HepG2 (cell line): ENCODE results near the gene ERMAP. TPM values are rescaled to one million over a fixed set of nuclear protein-coding genes. Genes with fewer than 3 reads are reported as not detected.

Source experiments
- ASH2L ChIP-seq: fragments of 300-600, 200-600 bp; sonication (generic); IDR thresholded peaks from 2 replicates; pipeline ENCODE4 v1.7.0; 2017; ENCODE audit warnings: low read depth, mild to moderate bottlenecking, moderate library complexity, mixed read lengths, low read length; ENCODE audit not compliant: insufficient read length
- GATAD2A ChIP-seq: IDR thresholded peaks from 2 replicates; pipeline ENCODE4 v1.6.1; 2016
- HCFC1 ChIP-seq: fragments of 150-350 bp; IDR thresholded peaks from 2 replicates; pipeline ENCODE4 v1.6.1; 2014; ENCODE audit warnings: low read depth, low read length
- HMGXB4 ChIP-seq, 2 experiments: sonication (generic) in 1 of 2; formaldehyde crosslinking in 1 of 2; IDR thresholded peaks; 2 replicates each; pipeline versions ENCODE4 v1.4.0 to v1.6.1; 2018 to 2020; ENCODE audit warnings: missing genetic modification reagents in 2 of 2, borderline replicate concordance in 1 of 2, low read depth in 1 of 2, mild to moderate bottlenecking in 1 of 2, missing biosample characterization in 1 of 2
- HOXA5 ChIP-seq: sonication (generic); formaldehyde crosslinking; IDR thresholded peaks from 2 replicates; pipeline ENCODE4 v1.4.0; 2020; ENCODE audit warnings: missing genetic modification reagents
- KMT2A ChIP-seq: sonication (generic); formaldehyde crosslinking; IDR thresholded peaks from 2 replicates; pipeline ENCODE4 v1.4.0; 2020; ENCODE audit warnings: missing genetic modification reagents
- SIN3A ChIP-seq: IDR thresholded peaks from 2 replicates; pipeline ENCODE4 v1.6.1; 2011; ENCODE audit warnings: low read depth, mild to moderate bottlenecking, control low read depth, low read length, borderline replicate concordance
- ZC3H4 ChIP-seq: sonication (generic); formaldehyde crosslinking; IDR thresholded peaks from 2 replicates; pipeline ENCODE4 v1.4.0; 2020; ENCODE audit warnings: missing genetic modification reagents, borderline replicate concordance
- ZNF263 ChIP-seq: sonication (generic); formaldehyde crosslinking; IDR thresholded peaks from 2 replicates; pipeline ENCODE4 v1.4.0; 2020; ENCODE audit warnings: missing genetic modification reagents
- ZNF337 ChIP-seq: sonication (generic); formaldehyde crosslinking; IDR thresholded peaks from 2 replicates; pipeline ENCODE4 v1.5.1; 2020; ENCODE audit warnings: missing genetic modification reagents, low read depth, mild to moderate bottlenecking, borderline replicate concordance
- ZNF770 ChIP-seq: sonication (generic); formaldehyde crosslinking; IDR thresholded peaks from 2 replicates; pipeline ENCODE4 v1.5.0; 2020; ENCODE audit warnings: mild to moderate bottlenecking, missing genetic modification reagents
- polyA plus RNA-seq, 8 experiments: library from polyadenylated mRNA; depleted of rRNA in 3 of 8; stranded (reverse) in 7 of 8; unstranded in 1 of 8; fragments of >200 nt; fragmentation: Illumina TruSeq in 4 of 8; extraction: Trizol in 4 of 8; gene quantifications; 2 replicates each; pipeline versions ENCODE4 v1.2.1 to v1.2.3, GENCODE V29; 2011 to 2016; ENCODE audit warnings: low read depth in 4 of 8, missing spikeins in 1 of 8, mixed read lengths in 1 of 8; ENCODE audit not compliant: insufficient read depth in 1 of 8
- total RNA-seq, 5 experiments: library from RNA; depleted of rRNA; stranded (reverse); fragments of >200 nt; fragmentation: Illumina TruSeq; extraction: Trizol; gene quantifications; 2 replicates each; pipeline ENCODE4 v1.2.3, GENCODE V29; 2016; ENCODE audit warnings: low read depth in 1 of 5
- TF ChIP-seq, protein P1 (sequence below): sonication (generic); formaldehyde crosslinking; IDR thresholded peaks from 2 replicates; pipeline ENCODE4 v1.4.0; 2020; ENCODE audit warnings: missing genetic modification reagents
- TF ChIP-seq, protein P2 (sequence below), 2 experiments: fragments of 450-650 bp in 1 of 2; sonication (generic) in 1 of 2; formaldehyde crosslinking in 1 of 2; IDR thresholded peaks; 2 replicates each; pipeline versions ENCODE4 v1.6.1 to v1.8.0; 2016 to 2022; ENCODE audit warnings: antibody characterized with exemption in 1 of 2, mild to moderate bottlenecking in 1 of 2, missing genetic modification reagents in 1 of 2

The ERMAP gene
- total and polyA plus RNA-seq, 2 of the 13 experiments (the other 11 are each of a cell fraction or from before 2014, with no cell fraction given), result 2.2 to 4.4 TPM

GRCh38 chr1:42767510-42768000, 49.4 kb upstream of the ERMAP start (continued):
- 0 out of 2 replicates have a peak, but pooled peaks have one; percentile 1 for TF ChIP-seq ZNF770 (CRISPR knock-in tag)
- TF ChIP-seq, protein P1, sequence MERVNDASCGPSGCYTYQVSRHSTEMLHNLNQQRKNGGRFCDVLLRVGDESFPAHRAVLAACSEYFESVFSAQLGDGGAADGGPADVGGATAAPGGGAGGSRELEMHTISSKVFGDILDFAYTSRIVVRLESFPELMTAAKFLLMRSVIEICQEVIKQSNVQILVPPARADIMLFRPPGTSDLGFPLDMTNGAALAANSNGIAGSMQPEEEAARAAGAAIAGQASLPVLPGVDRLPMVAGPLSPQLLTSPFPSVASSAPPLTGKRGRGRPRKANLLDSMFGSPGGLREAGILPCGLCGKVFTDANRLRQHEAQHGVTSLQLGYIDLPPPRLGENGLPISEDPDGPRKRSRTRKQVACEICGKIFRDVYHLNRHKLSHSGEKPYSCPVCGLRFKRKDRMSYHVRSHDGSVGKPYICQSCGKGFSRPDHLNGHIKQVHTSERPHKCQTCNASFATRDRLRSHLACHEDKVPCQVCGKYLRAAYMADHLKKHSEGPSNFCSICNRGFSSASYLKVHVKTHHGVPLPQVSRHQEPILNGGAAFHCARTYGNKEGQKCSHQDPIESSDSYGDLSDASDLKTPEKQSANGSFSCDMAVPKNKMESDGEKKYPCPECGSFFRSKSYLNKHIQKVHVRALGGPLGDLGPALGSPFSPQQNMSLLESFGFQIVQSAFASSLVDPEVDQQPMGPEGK (CRISPR knock-in tag), result peak; percentile 41; the same call in 1 of the 2 replicates
- 0 out of 2 replicates have a peak, but pooled peaks have one; percentile 7 for TF ChIP-seq HOXA5 (CRISPR knock-in tag)
- TF ChIP-seq SIN3A, result peak; percentile 21; the same call in 1 of the 2 replicates
- no peak for TF ChIP-seq ZC3H4
- TF ChIP-seq HCFC1, result no peak
- TF ChIP-seq, protein P2, sequence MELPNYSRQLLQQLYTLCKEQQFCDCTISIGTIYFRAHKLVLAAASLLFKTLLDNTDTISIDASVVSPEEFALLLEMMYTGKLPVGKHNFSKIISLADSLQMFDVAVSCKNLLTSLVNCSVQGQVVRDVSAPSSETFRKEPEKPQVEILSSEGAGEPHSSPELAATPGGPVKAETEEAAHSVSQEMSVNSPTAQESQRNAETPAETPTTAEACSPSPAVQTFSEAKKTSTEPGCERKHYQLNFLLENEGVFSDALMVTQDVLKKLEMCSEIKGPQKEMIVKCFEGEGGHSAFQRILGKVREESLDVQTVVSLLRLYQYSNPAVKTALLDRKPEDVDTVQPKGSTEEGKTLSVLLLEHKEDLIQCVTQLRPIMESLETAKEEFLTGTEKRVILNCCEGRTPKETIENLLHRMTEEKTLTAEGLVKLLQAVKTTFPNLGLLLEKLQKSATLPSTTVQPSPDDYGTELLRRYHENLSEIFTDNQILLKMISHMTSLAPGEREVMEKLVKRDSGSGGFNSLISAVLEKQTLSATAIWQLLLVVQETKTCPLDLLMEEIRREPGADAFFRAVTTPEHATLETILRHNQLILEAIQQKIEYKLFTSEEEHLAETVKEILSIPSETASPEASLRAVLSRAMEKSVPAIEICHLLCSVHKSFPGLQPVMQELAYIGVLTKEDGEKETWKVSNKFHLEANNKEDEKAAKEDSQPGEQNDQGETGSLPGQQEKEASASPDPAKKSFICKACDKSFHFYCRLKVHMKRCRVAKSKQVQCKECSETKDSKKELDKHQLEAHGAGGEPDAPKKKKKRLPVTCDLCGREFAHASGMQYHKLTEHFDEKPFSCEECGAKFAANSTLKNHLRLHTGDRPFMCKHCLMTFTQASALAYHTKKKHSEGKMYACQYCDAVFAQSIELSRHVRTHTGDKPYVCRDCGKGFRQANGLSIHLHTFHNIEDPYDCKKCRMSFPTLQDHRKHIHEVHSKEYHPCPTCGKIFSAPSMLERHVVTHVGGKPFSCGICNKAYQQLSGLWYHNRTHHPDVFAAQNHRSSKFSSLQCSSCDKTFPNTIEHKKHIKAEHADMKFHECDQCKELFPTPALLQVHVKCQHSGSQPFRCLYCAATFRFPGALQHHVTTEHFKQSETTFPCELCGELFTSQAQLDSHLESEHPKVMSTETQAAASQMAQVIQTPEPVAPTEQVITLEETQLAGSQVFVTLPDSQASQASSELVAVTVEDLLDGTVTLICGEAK (IDR thresholded peaks at IDR 0.05), result no peak
- TF ChIP-seq, protein P2 (CRISPR knock-in tag; IDR thresholded peaks at IDR 0.05), result no peak
- TF ChIP-seq GATAD2A (CRISPR knock-in tag), result 0 out of 2 replicates have a peak, but pooled peaks have one; percentile 23
- no peak for TF ChIP-seq ZNF337 (CRISPR knock-in tag)
- TF ChIP-seq KMT2A, result no peak; the same call in 1 of the 2 replicates
- peak; percentile 47 for TF ChIP-seq ASH2L
- TF ChIP-seq HMGXB4 (CRISPR knock-in tag; IDR thresholded peaks at IDR 0.05; ENCODE audit: borderline replicate concordance in 1 of 2, low read depth in 1 of 2), result peak in 1 of 2 experiments; percentile 15; a peak in 1 of 4 replicates
- TF ChIP-seq ZNF263 (CRISPR knock-in tag), result no peak
